Measurements from ENCODE around the gene GALK1.

Gene GALK1

GRCh38 chr17:75750661-75751423 is 14.2 kb downstream of the GALK1 start:
- no peak for DNase-seq (ENCODE audit: low read depth in 1 of 2, low spot score in 1 of 2)

- peak; percentile 83 to 88 for DNase-seq (ENCODE audit: low read depth in 1 of 2, low spot score in 1 of 2)
These were observed 15.2 kb downstream of the GALK1 start for GRCh38 chr17:75749545-75750389.

- DNase-seq (ENCODE audit: low read depth in 1 of 2, low spot score in 1 of 2), result no peak
These were observed 16.3 kb downstream of the GALK1 start for GRCh38 chr17:75748706-75749105.

GRCh38 chr17:75743625-75744206 is 21.3 kb downstream of the GALK1 start:
- no peak for DNase-seq (ENCODE audit: low read depth in 1 of 2, low spot score in 1 of 2)

GRCh38 chr17:75742337-75742736 is 22.7 kb downstream of the GALK1 start:
- DNase-seq (ENCODE audit: low read depth in 1 of 2, low spot score in 1 of 2), result no peak

GRCh38 chr17:75740631-75741077 is 24.3 kb downstream of the GALK1 start:
- DNase-seq (ENCODE audit: low read depth in 1 of 2, low spot score in 1 of 2), result no peak

- no peak for DNase-seq (ENCODE audit: low read depth in 1 of 2, low spot score in 1 of 2)
These were observed 24.8 kb downstream of the GALK1 start for GRCh38 chr17:75740215-75740614.

GRCh38 chr17:75739801-75740200 is 25.2 kb downstream of the GALK1 start:
- no peak for DNase-seq (ENCODE audit: low read depth in 1 of 2, low spot score in 1 of 2)

GRCh38 chr17:75739174-75739573 is 25.8 kb downstream of the GALK1 start:
- DNase-seq (ENCODE audit: low read depth in 1 of 2, low spot score in 1 of 2), result no peak

- DNase-seq (ENCODE audit: low read depth in 1 of 2, low spot score in 1 of 2), result no peak
These were observed 26.7 kb downstream of the GALK1 start for GRCh38 chr17:75738218-75738802.

- no peak for DNase-seq (ENCODE audit: low read depth in 1 of 2, low spot score in 1 of 2)
These were observed 27.6 kb downstream of the GALK1 start for GRCh38 chr17:75737133-75737962.

- DNase-seq (ENCODE audit: low read depth in 1 of 2, low spot score in 1 of 2), result no peak
These were observed 28.7 kb downstream of the GALK1 start for GRCh38 chr17:75736173-75736835.

GRCh38 chr17:75734674-75735294 is 30.2 kb downstream of the GALK1 start:
- no peak for DNase-seq (ENCODE audit: low read depth in 1 of 2, low spot score in 1 of 2)

- DNase-seq (ENCODE audit: low read depth in 1 of 2, low spot score in 1 of 2), result no peak
These were observed 31.5 kb downstream of the GALK1 start for GRCh38 chr17:75733471-75733870.

GRCh38 chr17:75731716-75732498 is 33.1 kb downstream of the GALK1 start:
- DNase-seq (ENCODE audit: low read depth in 1 of 2, low spot score in 1 of 2), result no peak

- DNase-seq (ENCODE audit: low read depth in 1 of 2, low spot score in 1 of 2), result no peak
These were observed 33.8 kb downstream of the GALK1 start for GRCh38 chr17:75731086-75731715.

GRCh38 chr17:75730065-75730464 is 34.9 kb downstream of the GALK1 start:
- DNase-seq (ENCODE audit: low read depth in 1 of 2, low spot score in 1 of 2), result no peak

- no peak for DNase-seq (ENCODE audit: low read depth in 1 of 2, low spot score in 1 of 2)
These were observed 35.6 kb downstream of the GALK1 start for GRCh38 chr17:75729351-75729750.
